8988T (cell line): ENCODE data around the gene CCDC192.

Experiments used
- DNase-seq: peaks from one replicate; pipeline ENCODE4 v3.0.0; 2011

The CCDC192 gene

DNA sequence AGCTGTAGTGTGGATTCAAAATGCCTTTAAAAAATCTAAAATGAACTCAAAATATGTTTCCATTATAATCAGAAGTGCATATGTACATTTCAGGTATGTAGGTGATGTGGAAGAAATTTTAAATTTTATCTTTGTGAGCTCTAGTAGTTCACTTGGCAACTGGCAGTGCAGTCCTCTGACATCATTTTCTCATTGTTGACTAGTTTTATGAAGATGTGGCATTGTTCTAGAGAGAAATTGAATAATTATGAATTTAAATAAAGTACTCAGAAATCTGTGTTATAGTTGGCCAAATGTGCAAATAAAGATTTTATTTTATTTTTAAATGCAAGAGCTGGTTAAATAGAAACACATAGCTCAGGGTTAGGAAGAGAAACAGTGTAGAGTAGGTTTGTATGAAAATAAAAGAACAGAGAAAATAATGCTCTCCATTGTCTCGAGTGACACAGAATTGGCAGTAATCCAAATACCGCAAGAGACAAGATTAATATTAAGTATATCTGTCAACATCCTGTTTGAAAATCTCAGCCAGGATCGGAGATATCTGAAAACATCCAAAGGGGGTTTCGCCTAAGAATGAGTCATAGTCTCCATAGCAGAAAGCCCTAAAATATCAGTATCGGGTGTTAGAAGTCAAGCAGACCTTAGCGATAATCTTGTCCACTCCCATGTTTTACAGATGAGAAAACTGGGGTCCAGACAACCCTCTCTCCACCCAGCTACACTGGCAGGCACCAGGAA, 189.4 kb downstream of the CCDC192 start:
- DNase-seq: no peak

DNA sequence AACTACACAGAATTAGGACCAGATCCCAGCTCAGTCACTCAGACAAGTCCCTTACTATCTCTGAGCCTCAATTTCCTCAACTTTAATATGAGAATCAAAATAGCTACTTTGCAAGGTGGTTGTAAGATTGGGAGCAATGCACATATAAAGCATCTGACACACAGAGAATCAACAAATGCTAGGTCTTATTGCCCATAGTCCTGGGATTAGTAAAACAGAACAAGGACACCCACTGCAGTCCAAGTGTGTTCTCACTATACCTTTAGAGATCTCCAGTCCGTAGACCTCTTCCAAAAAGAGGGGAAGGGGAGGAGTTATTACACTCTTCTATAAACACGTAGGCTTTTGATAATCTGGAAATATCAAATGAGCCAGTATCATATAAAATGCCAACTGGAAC, 190.0 kb downstream of the CCDC192 start:
- DNase-seq: no peak

GRCh38 chr5:127894461-127894860, 191.3 kb downstream of the CCDC192 start:
- DNase-seq: no peak

GRCh38 chr5:127898551-127899213, 195.5 kb downstream of the CCDC192 start:
- no peak for DNase-seq

- DNase-seq: no peak
Measured at GRCh38 chr5:127899214-127899610, 196.0 kb downstream of the CCDC192 start.

- DNase-seq: no peak
Measured at GRCh38 chr5:127906562-127907204, 203.5 kb downstream of the CCDC192 start.

DNA sequence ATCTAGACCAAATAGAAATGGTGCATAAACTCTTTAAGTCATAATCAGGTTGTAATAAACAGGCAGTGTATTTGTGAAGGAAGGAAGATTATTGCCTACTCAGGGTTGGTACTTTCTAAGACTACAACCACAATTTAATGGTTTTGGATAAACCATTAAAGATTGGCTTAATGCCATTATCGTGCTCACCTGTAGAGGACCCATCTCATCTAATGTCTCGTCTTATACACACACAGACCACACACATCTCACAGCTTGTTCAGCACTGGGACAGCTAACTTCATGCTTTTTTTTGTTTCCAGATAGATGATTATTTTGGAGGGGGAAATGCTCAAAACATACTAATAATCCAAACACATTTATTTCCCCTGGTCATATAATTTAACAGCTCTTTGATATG, 204.7 kb downstream of the CCDC192 start:
- no peak for DNase-seq

DNA sequence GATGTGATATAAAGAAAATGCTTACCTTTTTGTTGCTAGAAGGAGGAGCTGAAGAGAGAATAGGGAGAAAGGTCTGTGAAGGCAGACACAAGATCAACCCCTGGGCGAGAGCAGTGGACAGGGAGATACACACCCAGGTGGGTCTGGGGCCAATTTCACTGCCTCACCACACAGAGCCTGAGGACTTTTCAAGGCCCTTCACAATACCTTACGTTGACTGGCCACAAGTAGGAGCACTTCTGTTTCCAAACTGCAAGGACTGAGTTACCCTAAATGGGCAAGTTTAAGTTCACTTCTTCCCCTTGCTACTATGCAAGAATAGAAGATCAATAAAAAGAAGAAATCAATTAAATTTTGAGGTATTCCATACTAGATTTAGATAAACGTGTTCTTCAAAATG, 205.9 kb downstream of the CCDC192 start:
- no peak for DNase-seq

GRCh38 chr5:127909821-127910220, 206.6 kb downstream of the CCDC192 start:
- no peak for DNase-seq

DNA sequence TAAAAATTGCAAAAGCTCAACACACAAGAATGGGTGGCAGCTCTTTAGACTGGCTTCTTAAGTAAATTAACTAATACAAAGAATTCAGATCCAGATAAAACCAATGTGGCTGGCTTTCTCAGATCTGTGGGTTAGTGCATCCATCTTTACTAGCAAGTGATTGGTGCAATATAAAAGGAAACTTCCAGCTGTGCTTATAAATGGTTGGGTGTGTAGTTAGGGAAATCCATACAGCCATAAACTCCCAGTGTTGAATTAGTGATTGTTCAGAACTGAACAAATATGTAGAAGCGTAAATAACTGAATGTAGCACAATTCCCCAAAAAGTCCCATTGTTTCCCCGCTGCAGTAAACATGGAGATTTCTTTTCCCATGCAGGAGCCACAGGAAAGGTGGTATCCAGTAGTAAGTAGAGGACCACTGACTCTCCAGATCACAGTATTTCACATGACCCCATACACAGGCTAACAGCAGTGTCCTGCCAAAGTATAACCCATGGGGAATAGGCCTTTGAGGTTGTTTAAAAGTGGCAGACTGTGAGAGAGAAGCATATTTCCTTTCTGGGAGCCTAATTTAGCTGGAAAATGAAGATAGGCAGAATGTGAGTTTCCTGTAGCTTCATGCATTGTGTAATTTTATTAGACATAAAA, 207.2 kb downstream of the CCDC192 start:
- DNase-seq: no peak

DNA sequence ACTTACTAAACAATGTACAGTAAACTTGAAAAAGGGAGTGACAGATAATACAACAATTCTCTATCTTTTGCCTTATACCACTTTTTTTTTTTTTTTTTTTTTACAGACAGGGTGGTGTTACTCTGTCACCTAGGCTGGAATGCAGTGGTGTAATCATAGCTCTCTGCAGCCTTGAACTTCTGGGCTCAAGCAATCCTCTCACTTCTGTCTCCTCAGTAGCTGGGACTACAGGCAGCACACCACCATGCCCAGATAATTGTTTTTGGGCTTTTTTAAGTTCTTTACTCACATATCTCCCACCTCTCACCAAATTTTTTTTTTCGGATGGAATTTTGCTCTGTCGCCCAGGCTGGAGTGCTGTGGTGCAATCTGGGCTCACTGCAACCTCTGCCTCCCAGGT, 208.4 kb downstream of the CCDC192 start:
- DNase-seq: no peak

DNA sequence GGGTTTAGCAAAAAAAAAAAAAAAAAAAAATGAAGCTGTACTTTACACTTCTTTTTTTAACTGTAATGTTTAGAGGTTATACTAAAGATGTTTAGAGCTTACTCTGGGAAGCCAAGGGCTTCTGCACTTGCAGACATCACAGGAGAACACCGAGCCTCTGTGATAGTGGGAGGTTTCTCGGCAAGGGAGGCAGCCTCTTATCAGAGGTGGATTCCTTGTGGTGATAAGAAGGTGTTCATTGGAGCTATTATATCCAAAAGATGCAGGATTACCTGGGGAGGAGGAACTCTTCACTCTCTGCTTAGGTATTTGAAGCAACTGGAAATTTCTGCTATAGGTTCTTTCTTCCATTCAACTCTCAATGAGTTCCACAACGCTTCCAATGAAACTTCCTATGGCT, 209.2 kb downstream of the CCDC192 start:
- DNase-seq: no peak

DNA sequence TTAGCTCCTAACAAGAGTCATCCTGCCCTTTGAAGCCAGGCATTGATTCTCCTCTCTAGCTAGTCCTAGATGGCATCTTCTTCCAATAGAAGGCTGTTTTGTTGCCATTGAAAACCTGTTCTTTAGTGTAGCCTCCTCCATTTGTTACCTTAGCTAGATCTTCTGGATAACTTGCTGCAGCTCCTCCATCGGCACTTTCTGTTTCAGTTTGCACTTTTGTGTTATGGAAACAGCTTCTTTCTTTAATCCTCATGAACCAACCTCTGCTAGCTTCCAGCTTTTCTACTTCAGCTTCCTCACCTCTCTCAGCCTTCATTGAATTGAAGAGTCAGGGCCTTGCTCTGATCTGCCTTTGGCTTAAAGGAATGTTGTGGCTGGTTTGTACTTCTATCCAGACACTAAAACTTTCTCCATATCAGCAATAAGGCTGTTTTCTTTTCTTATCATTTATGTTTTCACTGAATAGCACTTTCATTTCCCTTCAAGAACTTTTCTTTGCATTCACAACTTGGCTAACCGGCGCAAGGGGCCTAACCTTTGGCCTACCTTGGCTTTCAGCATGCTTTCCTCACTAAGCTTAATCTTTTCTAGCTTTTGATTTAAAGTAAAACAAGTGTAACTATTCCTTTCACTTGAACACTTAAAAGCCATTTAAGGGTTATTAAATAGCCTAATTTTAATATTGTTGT, 213.8 kb downstream of the CCDC192 start:
- no peak for DNase-seq

GRCh38 chr5:127919006-127919796, 216.0 kb downstream of the CCDC192 start:
- no peak for DNase-seq

- DNase-seq: no peak
Measured at GRCh38 chr5:127919818-127920217, 216.6 kb downstream of the CCDC192 start.

DNA sequence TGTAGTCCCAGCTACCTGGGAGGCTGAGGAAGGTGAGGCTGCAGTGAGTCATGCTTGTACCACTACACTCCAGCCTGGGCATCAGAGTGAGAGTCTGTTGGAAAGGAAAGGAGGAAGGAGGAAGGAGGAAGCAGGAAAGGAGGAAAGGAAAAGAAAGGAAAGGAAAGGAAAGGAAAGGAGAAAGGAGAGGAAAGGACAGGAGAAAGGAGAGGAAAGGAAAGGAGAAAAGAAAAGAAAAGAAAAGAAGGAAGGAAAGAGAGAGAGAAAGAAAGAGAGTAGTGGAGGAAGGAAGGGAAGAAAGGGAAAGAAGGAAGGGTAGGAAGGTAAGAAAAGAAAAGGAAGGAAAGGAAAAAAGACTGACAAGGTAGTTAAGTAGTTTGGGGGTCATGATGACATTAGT, 217.7 kb downstream of the CCDC192 start:
- no peak for DNase-seq

DNA sequence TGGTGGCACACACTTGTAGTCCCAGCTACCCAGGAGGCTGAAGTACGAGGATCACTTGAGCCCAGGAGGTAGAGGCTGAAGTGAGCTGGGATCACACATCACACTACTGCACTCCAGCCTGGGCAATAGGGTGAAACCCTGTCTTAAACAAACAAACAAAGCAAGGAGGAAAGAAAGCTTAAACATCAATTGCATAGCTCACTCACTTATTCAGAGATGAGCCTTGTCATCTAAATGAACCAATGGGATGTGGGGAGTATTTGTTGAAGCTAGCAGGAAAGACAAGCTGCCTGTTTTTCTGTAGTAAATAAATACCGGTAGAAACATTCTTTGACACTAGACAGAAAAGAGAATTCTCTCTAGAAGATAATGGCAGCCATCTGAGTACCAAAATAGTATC, 219.4 kb downstream of the CCDC192 start:
- no peak for DNase-seq

GRCh38 chr5:127923804-127924570, 220.8 kb downstream of the CCDC192 start:
- no peak for DNase-seq

DNA sequence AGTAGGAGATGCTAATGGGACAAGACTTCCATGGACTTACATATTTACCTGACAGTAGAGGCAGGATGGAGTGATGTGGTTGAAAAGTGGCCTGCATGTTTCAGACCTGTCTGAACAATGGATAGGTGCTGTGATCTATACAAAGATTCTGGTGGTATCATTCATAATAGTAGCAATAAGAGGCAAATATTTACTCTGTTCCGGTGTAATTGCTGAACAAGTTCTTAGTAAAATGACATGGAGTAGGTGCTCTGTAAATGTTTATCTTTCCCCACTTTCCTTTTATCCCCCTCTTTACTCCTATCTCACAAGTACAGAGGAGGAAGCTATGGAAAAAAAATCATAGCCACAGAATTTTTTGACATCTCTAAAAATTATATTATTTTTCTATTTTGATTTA, 221.4 kb downstream of the CCDC192 start:
- no peak for DNase-seq

DNA sequence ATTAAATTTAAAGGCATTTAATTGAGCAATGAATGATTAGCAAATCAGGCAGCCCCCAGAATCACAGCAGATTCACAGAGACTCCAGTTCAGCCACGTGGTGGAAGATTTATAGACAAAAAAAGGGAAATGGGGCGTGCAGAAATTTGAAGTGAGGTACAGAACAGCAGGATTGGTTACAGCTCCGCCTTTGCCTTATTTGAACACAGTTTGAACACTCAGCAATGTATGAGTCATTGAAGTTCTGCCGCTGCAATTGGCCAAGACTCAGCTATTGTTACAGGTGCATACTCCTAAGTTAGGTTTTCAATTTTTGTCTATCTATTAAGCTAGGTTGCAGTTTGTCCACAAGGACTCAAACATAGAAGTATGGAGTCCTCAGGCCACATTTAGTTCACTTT, 222.7 kb downstream of the CCDC192 start:
- DNase-seq: no peak

GRCh38 chr5:127926974-127927373, 223.8 kb downstream of the CCDC192 start:
- DNase-seq: no peak
